ENCODE results near the gene IFITM5.

GRCh38 chr11:328012-328411 is 28.7 kb upstream of the IFITM5 start:
- no peak for TF ChIP-seq POLR2A (IDR thresholded peaks at IDR 0.05)
- no peak for TF ChIP-seq CTCF (IDR thresholded peaks at IDR 0.05)
- TF ChIP-seq POLR2AphosphoS5 (IDR thresholded peaks at IDR 0.05), result no peak

All from prostate gland (tissue), 2 donors.